ENCODE measurements around the gene SRGAP1.
A peak's percentile ranks its signal among the peaks of the same experiment; 100 is the strongest.

SRGAP1 gene

GRCh38 chr12:63874897-63875480, 30.5 kb downstream of the SRGAP1 start:
- no peaks in the 10 kb centered on the region for H3K36me3 ChIP-seq (ENCODE audit: control insufficient read depth in 1 of 2, insufficient read depth in 2 of 2, low read length in 2 of 2)
- no CpG with 5 or more reads among the region's 3 CpGs for WGBS (ENCODE audit: extremely low coverage, insufficient coverage, insufficient read length)
- H3K9me3 ChIP-seq (ENCODE audit: insufficient read depth, low read depth, low read length): no peaks in the 10 kb centered on the region
- H3K23ac ChIP-seq (ENCODE audit: low read length): no peak overlapping the region
- H3K4me1 ChIP-seq (ENCODE audit: control insufficient read depth in 1 of 2, insufficient read depth in 2 of 2, low read length in 2 of 2): no peaks in the 10 kb centered on the region
- no peak overlapping the region for H3K14ac ChIP-seq (ENCODE audit: low read length)
- no peaks in the 10 kb centered on the region for H3K79me1 ChIP-seq (ENCODE audit: low read length)
- no peak overlapping the region for H3K4ac ChIP-seq (ENCODE audit: low read depth, low read length)
- DNase-seq: no peak
- H3K4me2 ChIP-seq (ENCODE audit: low read length): no peak overlapping the region
- no peak overlapping the region for H2BK120ac ChIP-seq (ENCODE audit: insufficient read depth, low read length, poor library complexity)
- H2AK5ac ChIP-seq (ENCODE audit: low read length): no peak overlapping the region
- no peak overlapping the region for H4K12ac ChIP-seq (ENCODE audit: low read depth, low read length)
- no peak overlapping the region for H3K9ac ChIP-seq (ENCODE audit: low read length)
- H4K91ac ChIP-seq (ENCODE audit: low read depth, low read length): no peak overlapping the region
- no peak overlapping the region for H2AFZ ChIP-seq (ENCODE audit: insufficient read depth, low read length, poor library complexity)
- no peak overlapping the region for H3K4me3 ChIP-seq (ENCODE audit: low read depth, low read length)
- no peak overlapping the region for H2BK5ac ChIP-seq (ENCODE audit: low read depth, low read length, poor library complexity)
- H2BK12ac ChIP-seq (ENCODE audit: low read length): no peak overlapping the region
- H4K8ac ChIP-seq (ENCODE audit: low read depth, low read length): no peak overlapping the region
- no peak overlapping the region for H3K18ac ChIP-seq (ENCODE audit: low read length)
- H3K27me3 ChIP-seq (ENCODE audit: insufficient read depth, low read length): no peaks in the 10 kb centered on the region
- no peaks in the 10 kb centered on the region for H3K79me2 ChIP-seq (ENCODE audit: control insufficient read depth, insufficient read depth, low read length, poor library complexity)
- H3K27ac ChIP-seq (ENCODE audit: low read depth, low read length): no peak overlapping the region

DNA sequence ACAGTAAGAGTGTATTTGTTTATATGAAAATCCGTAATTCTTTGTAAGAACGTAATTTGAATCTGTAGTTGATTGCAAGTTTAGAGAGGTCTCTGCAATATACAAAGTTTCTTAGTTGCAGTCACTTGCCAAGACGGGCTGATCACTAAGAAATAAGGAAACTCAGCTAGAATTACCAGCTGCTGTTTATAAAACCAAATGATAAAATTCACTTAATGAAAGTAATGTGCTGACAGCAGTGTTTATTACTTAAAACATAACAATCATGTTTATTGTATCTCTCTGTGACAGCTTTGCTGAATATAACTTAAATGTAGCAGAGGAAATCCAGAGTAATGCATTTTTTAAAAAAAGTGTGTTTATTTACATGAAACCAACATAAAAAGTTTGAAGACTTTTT, 31.2 kb downstream of the SRGAP1 start:
- no peak overlapping the region for H3K4me2 ChIP-seq (ENCODE audit: low read length)
- no peaks in the 10 kb centered on the region for H3K79me1 ChIP-seq (ENCODE audit: low read length)
- H3K4me1 ChIP-seq (ENCODE audit: control insufficient read depth in 1 of 2, insufficient read depth in 2 of 2, low read length in 2 of 2): no peaks in the 10 kb centered on the region
- no peak overlapping the region for H4K12ac ChIP-seq (ENCODE audit: low read depth, low read length)
- H3K14ac ChIP-seq (ENCODE audit: low read length): no peak overlapping the region
- no peak overlapping the region for H4K8ac ChIP-seq (ENCODE audit: low read depth, low read length)
- H3K27ac ChIP-seq (ENCODE audit: low read depth, low read length): no peak overlapping the region
- no peaks in the 10 kb centered on the region for H3K9me3 ChIP-seq (ENCODE audit: insufficient read depth, low read depth, low read length)
- H3K4me3 ChIP-seq (ENCODE audit: low read depth, low read length): no peak overlapping the region
- no peaks in the 10 kb centered on the region for H3K79me2 ChIP-seq (ENCODE audit: control insufficient read depth, insufficient read depth, low read length, poor library complexity)
- H3K23ac ChIP-seq (ENCODE audit: low read length): no peak overlapping the region
- no peaks in the 10 kb centered on the region for H3K36me3 ChIP-seq (ENCODE audit: control insufficient read depth in 1 of 2, insufficient read depth in 2 of 2, low read length in 2 of 2)
- no peak overlapping the region for H4K91ac ChIP-seq (ENCODE audit: low read depth, low read length)
- H2BK5ac ChIP-seq (ENCODE audit: low read depth, low read length, poor library complexity): no peak overlapping the region
- no peak overlapping the region for H3K18ac ChIP-seq (ENCODE audit: low read length)
- H2BK12ac ChIP-seq (ENCODE audit: low read length): no peak overlapping the region
- H3K4ac ChIP-seq (ENCODE audit: low read depth, low read length): no peak overlapping the region
- DNase-seq: no peak
- H3K27me3 ChIP-seq (ENCODE audit: insufficient read depth, low read length): no peaks in the 10 kb centered on the region
- no CpG with 5 or more reads among the region's 3 CpGs for WGBS (ENCODE audit: extremely low coverage, insufficient coverage, insufficient read length)
- H2AFZ ChIP-seq (ENCODE audit: insufficient read depth, low read length, poor library complexity): no peak overlapping the region
- H2AK5ac ChIP-seq (ENCODE audit: low read length): no peak overlapping the region
- no peak overlapping the region for H3K9ac ChIP-seq (ENCODE audit: low read length)
- H2BK120ac ChIP-seq (ENCODE audit: insufficient read depth, low read length, poor library complexity): no peak overlapping the region

DNA sequence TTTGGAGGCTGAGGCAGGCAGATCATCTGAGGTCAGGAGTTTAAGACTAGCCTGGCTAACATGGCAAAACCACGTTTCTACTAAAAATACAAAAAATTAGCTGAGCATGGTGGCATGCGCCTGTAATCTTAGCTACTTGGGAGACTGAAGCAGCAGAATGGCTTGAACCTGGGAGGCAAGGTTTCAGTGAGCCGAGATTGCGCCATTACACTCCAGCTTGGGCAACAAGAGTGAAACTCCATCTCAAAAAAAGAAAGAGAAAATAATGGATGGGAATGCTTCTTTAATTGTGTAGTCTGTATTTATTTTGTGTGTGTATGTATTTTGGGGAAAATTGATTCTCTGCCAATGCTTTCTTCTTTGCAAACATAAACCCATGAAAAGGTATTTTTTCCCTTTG, 32.5 kb downstream of the SRGAP1 start:
- Histone ChIP-seq H2AK5ac (ENCODE audit: low read length) (no peak overlapping the region), H3K27ac (ENCODE audit: low read depth, low read length) (no peak overlapping the region), H3K4me1 (ENCODE audit: control insufficient read depth in 1 of 2, insufficient read depth in 2 of 2, low read length in 2 of 2) (no peaks in the 10 kb centered on the region), H3K4me2 (ENCODE audit: low read length) (no peak overlapping the region), H2BK12ac (ENCODE audit: low read length) (no peak overlapping the region), H3K4me3 (ENCODE audit: low read depth, low read length) (no peak overlapping the region), H2BK5ac (ENCODE audit: low read depth, low read length, poor library complexity) (no peak overlapping the region), H3K79me2 (ENCODE audit: control insufficient read depth, insufficient read depth, low read length, poor library complexity) (no peaks in the 10 kb centered on the region), H4K91ac (ENCODE audit: low read depth, low read length) (no peak overlapping the region), H3K36me3 (ENCODE audit: control insufficient read depth in 1 of 2, insufficient read depth in 2 of 2, low read length in 2 of 2) (no peaks in the 10 kb centered on the region), H2BK120ac (ENCODE audit: insufficient read depth, low read length, poor library complexity) (no peak overlapping the region), H4K12ac (ENCODE audit: low read depth, low read length) (no peak overlapping the region), H2AFZ (ENCODE audit: insufficient read depth, low read length, poor library complexity) (no peak overlapping the region), H3K23ac (ENCODE audit: low read length) (no peak overlapping the region), H3K14ac (ENCODE audit: low read length) (no peak overlapping the region), H3K9ac (ENCODE audit: low read length) (no peak overlapping the region), H3K9me3 (ENCODE audit: insufficient read depth, low read depth, low read length) (no peaks in the 10 kb centered on the region), H3K18ac (ENCODE audit: low read length) (no peak overlapping the region), H3K27me3 (ENCODE audit: insufficient read depth, low read length) (no peaks in the 10 kb centered on the region), H3K4ac (ENCODE audit: low read depth, low read length) (no peak overlapping the region), H4K8ac (ENCODE audit: low read depth, low read length) (no peak overlapping the region), H3K79me1 (ENCODE audit: low read length) (no peaks in the 10 kb centered on the region)
- DNase-seq: peak; percentile 11 to 61
- no CpG with 5 or more reads among the region's 4 CpGs for WGBS (ENCODE audit: extremely low coverage, insufficient coverage, insufficient read length)

GRCh38 chr12:63877693-63878092, 33.2 kb downstream of the SRGAP1 start:
- Histone ChIP-seq H3K4me2 (ENCODE audit: low read length) (no peak overlapping the region), H4K12ac (ENCODE audit: low read depth, low read length) (no peak overlapping the region), H3K27ac (ENCODE audit: low read depth, low read length) (no peak overlapping the region), H2BK12ac (ENCODE audit: low read length) (no peak overlapping the region), H3K9ac (ENCODE audit: low read length) (no peak overlapping the region), H3K14ac (ENCODE audit: low read length) (no peak overlapping the region), H2AFZ (ENCODE audit: insufficient read depth, low read length, poor library complexity) (no peak overlapping the region), H3K79me1 (ENCODE audit: low read length) (no peaks in the 10 kb centered on the region), H3K4ac (ENCODE audit: low read depth, low read length) (no peak overlapping the region), H3K4me3 (ENCODE audit: low read depth, low read length) (no peak overlapping the region), H3K23ac (ENCODE audit: low read length) (no peak overlapping the region), H3K4me1 (ENCODE audit: control insufficient read depth in 1 of 2, insufficient read depth in 2 of 2, low read length in 2 of 2) (no peaks in the 10 kb centered on the region), H3K9me3 (ENCODE audit: insufficient read depth, low read depth, low read length) (no peaks in the 10 kb centered on the region), H2AK5ac (ENCODE audit: low read length) (no peak overlapping the region), H3K27me3 (ENCODE audit: insufficient read depth, low read length) (no peaks in the 10 kb centered on the region), H2BK120ac (ENCODE audit: insufficient read depth, low read length, poor library complexity) (no peak overlapping the region), H4K8ac (ENCODE audit: low read depth, low read length) (no peak overlapping the region), H3K36me3 (ENCODE audit: control insufficient read depth in 1 of 2, insufficient read depth in 2 of 2, low read length in 2 of 2) (no peaks in the 10 kb centered on the region), H3K79me2 (ENCODE audit: control insufficient read depth, insufficient read depth, low read length, poor library complexity) (no peaks in the 10 kb centered on the region), H2BK5ac (ENCODE audit: low read depth, low read length, poor library complexity) (no peak overlapping the region), H4K91ac (ENCODE audit: low read depth, low read length) (no peak overlapping the region), H3K18ac (ENCODE audit: low read length) (no peak overlapping the region)
- no CpG with 5 or more reads among the region's 1 CpG for WGBS (ENCODE audit: extremely low coverage, insufficient coverage, insufficient read length)
- DNase-seq: peak; percentile 38 to 90
